CD4-positive, CD25-positive, alpha-beta regulatory T cell (primary cell): ENCODE data around the gene CLEC4G. TPM values are rescaled to one million over a fixed set of nuclear protein-coding genes. Genes with fewer than 3 reads are reported as not detected.

Source experiments
- ATAC-seq, 2 donors: fragments of 150-1000 bp; cut with Tn5 transposase; one replicate each; pipeline ENCODE4 v1.10.0; 2021; ENCODE audit warnings: low read depth in 2 of 2, moderate number of reproducible peaks in 2 of 2, moderate library complexity in 1 of 2
- DNase-seq, 3 donors: peaks; one replicate each; pipeline versions ENCODE4 v3.0.0 to v3.0.0-alpha.2; 2012 to 2022; ENCODE audit warnings: mixed read lengths in 1 of 3
- H3K27ac ChIP-seq: one replicate; pipeline ENCODE4 v1.7.0; 2013; ENCODE audit warnings: mild to moderate bottlenecking, low read length; ENCODE audit not compliant: insufficient read depth, poor library complexity, severe bottlenecking
- H3K27me3 ChIP-seq: one replicate; pipeline ENCODE4 v1.7.0; 2013; ENCODE audit warnings: low read length; ENCODE audit not compliant: control insufficient read depth, insufficient read depth
- H3K36me3 ChIP-seq: one replicate; pipeline ENCODE4 v1.7.0; 2013; ENCODE audit warnings: mild to moderate bottlenecking, low read length, moderate library complexity; ENCODE audit not compliant: control insufficient read depth, insufficient read depth
- H3K4me1 ChIP-seq: 2 replicates; pipeline ENCODE4 v1.7.0; 2013; ENCODE audit warnings: mild to moderate bottlenecking, low read length; ENCODE audit not compliant: insufficient read depth, control insufficient read depth, poor library complexity, severe bottlenecking
- H3K4me3 ChIP-seq: one replicate; pipeline ENCODE4 v1.7.0; 2013; ENCODE audit warnings: low read depth, mild to moderate bottlenecking, low read length, moderate library complexity
- H3K9me3 ChIP-seq, 2 experiments: 1 replicate in 1 of 2; 2 replicates in 1 of 2; pipeline ENCODE4 v1.7.0; 2013; ENCODE audit warnings: low read length in 2 of 2, mild to moderate bottlenecking in 1 of 2, moderate library complexity in 1 of 2; ENCODE audit not compliant: control insufficient read depth in 2 of 2
- H3K27ac Mint-ChIP-seq, 3 donors: one replicate each; pipeline ENCODE4 v1.8.0; 2020 to 2022; ENCODE audit warnings: mild to moderate bottlenecking in 3 of 3, mixed read lengths in 3 of 3, moderate library complexity in 2 of 3
- H3K27me3 Mint-ChIP-seq: one replicate; pipeline ENCODE4 v1.8.0; 2022; ENCODE audit warnings: mild to moderate bottlenecking, mixed read lengths
- H3K36me3 Mint-ChIP-seq: one replicate; pipeline ENCODE4 v1.8.0; 2020; ENCODE audit warnings: mixed read lengths
- H3K4me1 Mint-ChIP-seq, 4 donors: one replicate each; pipeline ENCODE4 v1.8.0; 2020 to 2022; ENCODE audit warnings: mixed read lengths in 4 of 4, mild to moderate bottlenecking in 1 of 4
- H3K4me3 Mint-ChIP-seq, 4 donors: one replicate each; pipeline ENCODE4 v1.8.0; 2020 to 2022; ENCODE audit warnings: mild to moderate bottlenecking in 4 of 4, mixed read lengths in 4 of 4, moderate library complexity in 3 of 4
- H3K9me3 Mint-ChIP-seq, 7 donors: one replicate each; pipeline ENCODE4 v1.8.0; 2020 to 2022; ENCODE audit warnings: mixed read lengths in 7 of 7, mild to moderate bottlenecking in 3 of 7, moderate library complexity in 2 of 7
- polyA plus RNA-seq, 4 donors: library from polyadenylated mRNA; unstranded; fragments of 300-500 nt; fragmentation: Illumina TruSeq; gene quantifications; one replicate each; pipeline ENCODE4 v1.2.3, GENCODE V29; 2021
- total RNA-seq: library from RNA; stranded (reverse); gene quantifications from one replicate; pipeline ENCODE4 v1.2.3, GENCODE V29; 2022

The CLEC4G gene
- total and polyA plus RNA-seq, 5 donors from 2014 or later, result not detected

DNA sequence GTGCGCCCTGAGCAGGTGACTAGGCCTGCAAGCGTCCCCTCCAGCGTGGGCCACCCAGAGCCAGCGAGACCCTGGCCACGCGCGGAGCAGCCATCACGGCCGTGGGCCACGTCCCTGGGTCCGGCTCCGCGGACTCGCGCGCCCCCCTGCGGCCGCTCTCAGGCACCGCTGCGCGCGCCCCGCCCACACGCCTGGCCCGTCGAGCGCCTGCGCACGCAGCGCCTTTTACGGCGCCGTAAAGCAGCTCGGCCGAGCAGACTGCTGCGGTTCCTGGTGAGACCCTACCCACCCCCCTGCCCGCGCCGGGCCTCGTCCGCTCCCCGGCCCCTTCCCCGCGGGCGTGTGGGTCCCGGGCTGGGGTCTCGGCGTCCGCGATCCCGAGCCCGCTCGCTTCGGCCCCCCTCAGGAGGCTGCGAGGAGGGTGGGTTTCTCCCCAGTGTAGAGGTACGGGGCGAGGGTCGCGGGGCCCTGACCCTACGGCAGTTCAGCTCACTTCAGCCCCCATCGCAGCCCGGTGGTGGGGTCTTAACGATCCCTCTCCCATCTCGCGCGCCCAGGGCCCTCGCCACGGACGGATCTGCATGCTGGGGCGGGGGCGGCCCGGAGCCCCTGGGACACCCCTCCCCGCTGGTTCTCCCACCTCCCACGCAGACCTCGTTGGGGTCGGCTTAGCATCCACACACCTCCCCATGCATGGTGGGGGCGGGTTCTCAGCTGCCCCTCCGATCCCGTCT lies 51.1 kb downstream of the CLEC4G start, which contains the start of gene TRAPPC5:
TRAPPC5 (plus strand) TSS at position 228 of the 734 bp plus-strand sequence. CDS start 1,421 bp downstream, outside the sequence.
- peaks cover 28% of the 10 kb centered on the region for H3K27me3 Mint-ChIP-seq
- peaks cover 5 to 49% (median 25%) of the 10 kb centered on the region in 4 donors for H3K4me1 Mint-ChIP-seq

DNA sequence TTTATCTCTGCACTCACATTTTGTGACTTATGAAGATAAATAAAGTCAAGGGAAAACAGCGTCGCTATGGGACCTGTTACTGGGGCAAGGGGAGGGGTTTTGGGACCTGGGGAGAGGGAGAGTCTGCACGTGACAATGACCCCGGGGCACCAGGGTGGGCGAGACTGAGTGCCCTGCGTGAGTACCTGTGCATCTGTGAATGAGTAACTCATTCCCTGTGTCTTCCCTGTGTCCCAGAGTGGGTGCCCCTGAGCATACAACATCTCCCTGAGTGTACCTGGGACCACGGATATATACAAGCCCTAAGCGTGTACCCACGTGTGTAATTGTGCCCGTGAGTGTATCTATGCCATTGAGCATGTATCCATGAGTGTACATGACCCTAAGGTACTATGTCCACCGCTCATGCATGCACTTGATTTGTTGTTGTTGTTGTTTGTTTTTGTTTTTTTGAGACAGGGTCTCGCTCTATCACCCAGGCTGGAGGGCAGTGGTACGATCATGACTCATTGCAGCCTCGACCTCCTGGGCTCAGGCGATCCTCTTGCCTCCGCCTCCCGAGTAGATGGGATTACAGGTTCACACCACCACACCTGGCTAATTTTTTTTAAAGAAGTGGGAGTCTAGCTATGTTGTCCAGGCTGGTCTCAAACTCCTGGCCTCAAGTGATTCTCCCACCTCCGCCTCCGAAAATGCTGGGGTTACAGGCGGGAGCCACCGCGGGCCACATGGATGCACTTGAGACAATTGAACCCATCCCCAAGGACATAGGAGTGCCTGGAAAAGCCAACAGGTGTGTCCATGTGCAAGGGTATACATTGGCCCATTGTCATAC lies 51.9 kb downstream of the CLEC4G start:
- peak overlapping the region; percentile 71 to 95 (median 86) for H3K4me3 Mint-ChIP-seq
- peaks cover 0 to 1% (median 0%) of the 10 kb centered on the region in 7 donors for H3K9me3 Mint-ChIP-seq
- H3K27ac ChIP-seq, result no peak overlapping the region
- no peak for ATAC-seq
- H3K4me1 Mint-ChIP-seq, result peaks cover 5 to 46% (median 20%) of the 10 kb centered on the region in 4 donors
- H3K36me3 ChIP-seq, result peaks cover 6% of the 10 kb centered on the region
- peaks cover 5% of the 10 kb centered on the region for H3K36me3 Mint-ChIP-seq
- no peaks in the 10 kb centered on the region for H3K9me3 ChIP-seq
- peak overlapping the region; percentile 62 for H3K4me3 ChIP-seq
- peaks cover 40% of the 10 kb centered on the region for H3K4me1 ChIP-seq
- H3K27me3 ChIP-seq, result peaks cover 2% of the 10 kb centered on the region
- peak overlapping the region; percentile 4 to 60 (median 36) for H3K27ac Mint-ChIP-seq
- no peak for DNase-seq
- H3K27me3 Mint-ChIP-seq, result peaks cover 29% of the 10 kb centered on the region

More for the DNA sequence above, 51.1 kb downstream of the CLEC4G start, which contains the start of gene TRAPPC5:
- Histone ChIP-seq H3K27me3 (peaks cover 2% of the 10 kb centered on the region), H3K9me3 (no peaks in the 10 kb centered on the region), H3K27ac (peak within 1 kb of the TSS; percentile 71), H3K36me3 (peaks cover 8% of the 10 kb centered on the region), H3K4me1 (peaks cover 40% of the 10 kb centered on the region), H3K4me3 (peak within 1 kb of the TSS; percentile 62)
- peaks cover 0 to 1% (median 0%) of the 10 kb centered on the region in 7 donors for H3K9me3 Mint-ChIP-seq
- ATAC-seq, result peak; percentile 68 to 75
- peak within 1 kb of the TSS; percentile 87 to 93 (median 92) for H3K27ac Mint-ChIP-seq
- peak within 1 kb of the TSS; percentile 88 to 95 (median 93) for H3K4me3 Mint-ChIP-seq
- DNase-seq, result peak; percentile 79 to 88 (median 87)
- H3K36me3 Mint-ChIP-seq, result peaks cover 5% of the 10 kb centered on the region

DNA sequence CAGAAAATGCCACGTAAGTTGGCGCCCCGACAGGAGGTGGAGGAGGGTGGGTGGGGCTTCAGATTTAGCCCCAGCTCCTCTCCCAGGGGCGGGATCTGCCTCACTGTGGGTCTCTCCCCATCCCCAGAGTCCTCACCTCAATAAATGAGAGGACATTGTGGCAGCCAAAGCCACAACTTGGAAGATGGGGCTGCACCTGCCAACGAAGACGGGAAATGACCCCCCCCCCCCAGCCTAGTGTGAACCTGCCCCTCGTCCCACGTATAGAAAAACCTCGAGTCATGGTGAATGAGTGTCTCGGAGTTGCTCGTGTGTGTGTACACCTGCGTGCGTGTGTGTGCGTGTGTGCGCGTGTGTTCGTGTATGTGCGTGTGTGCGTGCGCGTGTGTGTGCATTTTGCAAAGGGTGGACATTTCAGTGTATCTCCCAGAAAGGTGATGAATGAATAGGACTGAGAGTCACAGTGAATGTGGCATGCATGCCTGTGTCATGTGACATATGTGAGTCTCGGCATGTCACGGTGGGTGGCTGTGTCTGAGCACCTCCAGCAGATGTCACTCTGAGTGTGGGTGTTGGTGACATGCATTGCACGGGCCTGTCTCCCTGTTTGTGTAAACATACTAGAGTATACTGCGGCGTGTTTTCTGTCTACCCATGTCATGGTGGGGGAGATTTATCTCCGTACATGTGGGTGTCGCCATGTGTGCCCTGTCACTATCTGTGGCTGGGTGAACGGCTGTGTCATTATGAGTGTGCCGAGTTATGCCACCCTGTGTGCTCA lies 52.7 kb downstream of the CLEC4G start:
- H3K4me1 ChIP-seq, result peaks cover 40% of the 10 kb centered on the region
- H3K4me3 Mint-ChIP-seq, result peak overlapping the region; percentile 38 to 88 (median 74)
- H3K9me3 ChIP-seq, result no peaks in the 10 kb centered on the region
- H3K9me3 Mint-ChIP-seq, result peaks cover 0 to 1% (median 0%) of the 10 kb centered on the region in 7 donors
- H3K36me3 Mint-ChIP-seq, result peaks cover 5% of the 10 kb centered on the region
- ATAC-seq (peak; percentile 76 to 79), DNase-seq (peak; percentile 60 to 82 (median 81))
- H3K27ac ChIP-seq, result no peak overlapping the region
- H3K4me1 Mint-ChIP-seq, result peaks cover 11 to 49% (median 20%) of the 10 kb centered on the region in 4 donors
- H3K27me3 Mint-ChIP-seq, result peaks cover 31% of the 10 kb centered on the region
- peaks cover 6% of the 10 kb centered on the region for H3K36me3 ChIP-seq
- peak overlapping the region; percentile 4 to 60 (median 20) for H3K27ac Mint-ChIP-seq
- H3K4me3 ChIP-seq, result no peak overlapping the region
- H3K27me3 ChIP-seq, result peaks cover 2% of the 10 kb centered on the region

Other genes starting within 250 kb of the CLEC4G start
- gene PEX11G, start 243.1 kb downstream of the CLEC4G start, total RNA-seq, result not detected
- 1 to 10 TPM in 2 of 4 donors, under 1 TPM in 2; 0.23 to 1.5 (median 0.76) TPM for gene PEX11G, start 243.1 kb downstream of the CLEC4G start, polyA plus RNA-seq
- gene ZNF358, start 216.0 kb downstream of the CLEC4G start, total RNA-seq, result 0.30 TPM
- under 1 TPM in 3 of 4 donors, not detected in 1; 0.11 to 0.24 (median 0.21) TPM for gene ZNF358, start 216.0 kb downstream of the CLEC4G start, polyA plus RNA-seq
- 12.3 TPM for gene MCOLN1, start 209.5 kb downstream of the CLEC4G start, total RNA-seq
- gene MCOLN1, start 209.5 kb downstream of the CLEC4G start, polyA plus RNA-seq, result 10 to 100 TPM in 2 of 4 donors, 1 to 10 TPM in 2; 8.6 to 15.2 (median 10.3) TPM
- gene PNPLA6, start 196.4 kb downstream of the CLEC4G start, total RNA-seq, result 106 TPM
- 1 to 10 TPM; 6.6 to 9.2 (median 7.2) TPM for gene PNPLA6, start 196.4 kb downstream of the CLEC4G start, polyA plus RNA-seq
- not detected for gene CAMSAP3, start 136.2 kb downstream of the CLEC4G start, total RNA-seq
- not detected for gene CAMSAP3, start 136.2 kb downstream of the CLEC4G start, polyA plus RNA-seq
- gene XAB2, start 102.6 kb downstream of the CLEC4G start, total RNA-seq, result 62.5 TPM
- gene XAB2, start 102.6 kb downstream of the CLEC4G start, polyA plus RNA-seq, result 10 to 100 TPM in 2 of 4 donors, 1 to 10 TPM in 2; 7.7 to 26.8 (median 10.0) TPM
- 116 TPM for gene PET100, start 102.3 kb downstream of the CLEC4G start, total RNA-seq
- 100 to 1,000 TPM; 236 to 500 (median 308) TPM for gene PET100, start 102.3 kb downstream of the CLEC4G start, polyA plus RNA-seq
- 2.4 TPM for gene PCP2, start 98.4 kb downstream of the CLEC4G start, total RNA-seq
- gene PCP2, start 98.4 kb downstream of the CLEC4G start, polyA plus RNA-seq, result under 1 TPM in 2 of 4 donors, not detected in 2; 0.44 to 0.86 TPM
- gene STXBP2, start 95.0 kb downstream of the CLEC4G start, total RNA-seq, result 253 TPM
- gene STXBP2, start 95.0 kb downstream of the CLEC4G start, polyA plus RNA-seq, result 100 to 1,000 TPM in 1 of 4 donors, 10 to 100 TPM in 3; 57.5 to 105 (median 86.7) TPM
- gene RETN, start 63.1 kb downstream of the CLEC4G start, total RNA-seq, result not detected
- gene RETN, start 63.1 kb downstream of the CLEC4G start, polyA plus RNA-seq, result not detected
- 0.59 TPM for gene MCEMP1, start 55.0 kb downstream of the CLEC4G start, total RNA-seq
- not detected for gene MCEMP1, start 55.0 kb downstream of the CLEC4G start, polyA plus RNA-seq
- 63.9 TPM for gene TRAPPC5, start 51.3 kb downstream of the CLEC4G start, total RNA-seq
- 100 to 1,000 TPM; 142 to 229 (median 192) TPM for gene TRAPPC5, start 51.3 kb downstream of the CLEC4G start, polyA plus RNA-seq
- not detected for gene FCER2, start 30.0 kb downstream of the CLEC4G start, total RNA-seq
- 1 to 10 TPM in 1 of 4 donors, under 1 TPM in 2, not detected in 1; 0.34 to 4.5 (median 0.48) TPM for gene FCER2, start 30.0 kb downstream of the CLEC4G start, polyA plus RNA-seq
- gene CD209, start 15.4 kb upstream of the CLEC4G start, total RNA-seq, result not detected
- gene CD209, start 15.4 kb upstream of the CLEC4G start, polyA plus RNA-seq, result not detected
- not detected for gene CLEC4M, start 31.1 kb upstream of the CLEC4G start, total RNA-seq
- under 1 TPM in 1 of 4 donors, not detected in 3; 0.53 TPM for gene CLEC4M, start 31.1 kb upstream of the CLEC4G start, polyA plus RNA-seq
- 10.2 TPM for gene EVI5L, start 98.1 kb upstream of the CLEC4G start, total RNA-seq
- gene EVI5L, start 98.1 kb upstream of the CLEC4G start, polyA plus RNA-seq, result 1 to 10 TPM; 1.9 to 3.0 (median 2.2) TPM
- 0.12 TPM for gene PRR36, start 142.3 kb upstream of the CLEC4G start, total RNA-seq
- gene PRR36, start 142.3 kb upstream of the CLEC4G start, polyA plus RNA-seq, result under 1 TPM in 2 of 4 donors, not detected in 2; 0.05 to 0.22 TPM
- not detected for gene LRRC8E, start 156.4 kb upstream of the CLEC4G start, total RNA-seq
- gene LRRC8E, start 156.4 kb upstream of the CLEC4G start, polyA plus RNA-seq, result not detected
- gene MAP2K7, start 171.8 kb upstream of the CLEC4G start, total RNA-seq, result 93.4 TPM
- gene MAP2K7, start 171.8 kb upstream of the CLEC4G start, polyA plus RNA-seq, result 1 to 10 TPM; 1.7 to 3.7 (median 2.6) TPM
- 1.1 TPM for gene TGFBR3L, start 182.7 kb upstream of the CLEC4G start, total RNA-seq
- gene TGFBR3L, start 182.7 kb upstream of the CLEC4G start, polyA plus RNA-seq, result not detected
- gene SNAPC2, start 188.2 kb upstream of the CLEC4G start, total RNA-seq, result 12.1 TPM
- 10 to 100 TPM; 14.3 to 22.1 (median 17.2) TPM for gene SNAPC2, start 188.2 kb upstream of the CLEC4G start, polyA plus RNA-seq
- gene CTXN1, start 194.0 kb upstream of the CLEC4G start, total RNA-seq, result not detected
- not detected for gene CTXN1, start 194.0 kb upstream of the CLEC4G start, polyA plus RNA-seq
- gene TIMM44, start 211.6 kb upstream of the CLEC4G start, total RNA-seq, result 72.5 TPM
- gene TIMM44, start 211.6 kb upstream of the CLEC4G start, polyA plus RNA-seq, result 10 to 100 TPM; 14.0 to 16.5 (median 15.0) TPM